Sigmoid colon (tissue), 7 donors: ENCODE measurements around the gene ATP5ME. TPM values are rescaled to one million over a fixed set of nuclear protein-coding genes. Genes with fewer than 3 reads are reported as not detected.

Experiments
- DNase-seq: peaks from one replicate; pipeline ENCODE4 v3.0.0-alpha.2; 2019
- H3K27ac ChIP-seq, 4 donors: fragments of 200-600 bp; sonication (generic); one replicate each; pipeline ENCODE4 v1.5.1; 2016 to 2019; ENCODE audit warnings: mild to moderate bottlenecking in 1 of 4
- H3K27me3 ChIP-seq, 3 donors: fragments of 200-600 bp; sonication (generic); one replicate each; pipeline ENCODE4 v1.5.1; 2019; ENCODE audit warnings: mild to moderate bottlenecking in 1 of 3
- H3K36me3 ChIP-seq, 4 donors: fragments of 200-600 bp; sonication (generic); one replicate each; pipeline ENCODE4 v1.5.1; 2016 to 2019
- H3K4me1 ChIP-seq, 4 donors: fragments of 200-600 bp; sonication (generic); one replicate each; pipeline ENCODE4 v1.5.1; 2017 to 2019
- H3K4me3 ChIP-seq, 4 donors: fragments of 200-600 bp; sonication (generic); one replicate each; pipeline ENCODE4 v1.5.1; 2017 to 2019; ENCODE audit warnings: mild to moderate bottlenecking in 2 of 4, moderate library complexity in 1 of 4
- H3K9me3 ChIP-seq, 4 donors: fragments of 200-600 bp in 3 of 4; sonication (generic) in 3 of 4; one replicate each; pipeline versions ENCODE4 v1.5.1 to v1.6.1; 2013 to 2019
- CTCF ChIP-seq, 4 experiments: fragments of 450-650 bp in 3 of 4; fragments of 200-600 bp in 1 of 4; IDR thresholded peaks; one replicate each; pipeline ENCODE4 v1.5.1; 2016 to 2019; ENCODE audit warnings: antibody characterized with exemption in 4 of 4, mild to moderate bottlenecking in 3 of 4, moderate library complexity in 2 of 4
- EP300 ChIP-seq, 4 donors: sonication (generic); formaldehyde crosslinking; IDR thresholded peaks; one replicate each; pipeline ENCODE4 v1.6.1; 2017; ENCODE audit warnings: antibody characterized with exemption in 4 of 4
- POLR2A ChIP-seq, 2 donors: fragments of 450-650 bp; IDR thresholded peaks; one replicate each; pipeline ENCODE4 v1.6.1; 2016; ENCODE audit warnings: antibody characterized with exemption in 2 of 2, mild to moderate bottlenecking in 2 of 2, moderate library complexity in 2 of 2
- POLR2AphosphoS5 ChIP-seq, 4 donors: sonication (generic); formaldehyde crosslinking; IDR thresholded peaks; one replicate each; pipeline ENCODE4 v1.6.1; 2017; ENCODE audit warnings: antibody characterized with exemption in 4 of 4
- WGBS, 2 donors: extraction: QIAGEN DNeasy Blood & Tissue Kit; methylation state at CpG; one replicate each; pipeline ENCODE4 v1.1.7; 2013; 5-methylcytosine and 5-hydroxymethylcytosine counted together
- intact Hi-C: fragments of 100-400 bp; cut with DNase I; formaldehyde crosslinking; loops from one replicate; pipeline ENCODE4 v1.15.1; 2023
- polyA plus RNA-seq, 3 donors: library from polyadenylated mRNA; stranded (reverse); fragments of 200-250 nt; gene quantifications; one replicate each; pipeline ENCODE4 v1.2.3, GENCODE V29; 2013
- total RNA-seq, 4 donors: library from RNA; depleted of rRNA; stranded (reverse); fragments of >200 nt; gene quantifications; one replicate each; pipeline ENCODE4 v1.1.0, GENCODE V29; 2016
- donor health status: healthy with polysubstance abuse.
- donor health status: Bipolar disorder and iron deficiency.
- donor health status: healthy.

ATP5ME gene
- total and polyA plus RNA-seq, 7 donors, result 104 to 1,302 (median 244) TPM

- intact Hi-C loops, result no loop called here
- no peak for DNase-seq
- no peaks in the 10 kb centered on the region for H3K4me1 ChIP-seq
- TF ChIP-seq EP300 (IDR thresholded peaks at IDR 0.05), result no peak
- no peak for TF ChIP-seq CTCF (IDR thresholded peaks at IDR 0.05)
- TF ChIP-seq POLR2A (IDR thresholded peaks at IDR 0.05), result no peak
- no peak for TF ChIP-seq POLR2AphosphoS5 (IDR thresholded peaks at IDR 0.05)
- H3K9me3 ChIP-seq, result no peaks in the 10 kb centered on the region
- H3K27ac ChIP-seq, result no peak overlapping the region
- H3K4me3 ChIP-seq, result no peak overlapping the region
- H3K36me3 ChIP-seq, result no peaks in the 10 kb centered on the region
- 92% methylated on average over 35 of the region's 35 CpGs for WGBS, 2 donors
- peaks cover 0 to 52% (median 30%) of the 10 kb centered on the region in 3 donors for H3K27me3 ChIP-seq
Observed at GRCh38 chr4:653080-653821, 20.8 kb downstream of the ATP5ME start.

DNA sequence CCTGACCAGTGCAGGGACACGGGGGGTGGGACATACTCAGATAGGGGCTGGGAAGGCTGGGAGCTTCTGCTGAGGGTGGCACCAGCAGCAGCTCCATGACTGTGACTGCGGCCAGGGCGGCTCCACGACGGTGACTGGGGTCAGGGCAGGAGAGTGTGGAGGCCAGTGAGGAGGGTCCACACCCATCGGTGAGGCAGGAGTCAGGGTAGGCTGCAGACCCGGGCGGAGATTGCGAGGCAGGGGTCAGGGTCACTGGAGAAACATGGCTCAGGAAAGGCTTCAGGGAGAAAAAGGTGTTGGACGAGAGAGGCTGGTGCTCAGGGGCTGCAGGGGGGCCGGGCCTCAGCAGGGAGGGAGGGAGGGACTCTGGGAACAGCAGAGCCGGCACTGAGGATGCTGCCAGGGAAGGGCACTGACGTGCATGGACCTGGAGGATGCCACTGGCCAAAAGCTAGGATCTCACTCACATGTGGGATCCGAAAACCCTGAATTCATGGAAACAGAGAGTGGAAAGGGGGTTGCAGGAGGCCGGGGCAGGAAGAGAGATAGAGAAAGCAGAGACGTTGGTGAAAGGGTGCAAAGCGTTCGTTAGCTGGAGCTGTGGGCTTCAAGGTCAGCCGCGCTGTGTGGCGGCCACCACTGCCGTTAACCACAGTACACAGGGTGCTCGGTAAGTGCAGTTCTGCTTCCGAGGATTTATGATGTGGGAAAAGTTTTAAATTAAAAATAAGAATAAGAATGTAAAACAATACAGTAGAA is 22.0 kb downstream of the ATP5ME start:
- TF ChIP-seq POLR2AphosphoS5 (IDR thresholded peaks at IDR 0.05) (no peak), POLR2A (IDR thresholded peaks at IDR 0.05) (no peak)
- DNase-seq, result no peak
- H3K27ac ChIP-seq, result no peak overlapping the region
- WGBS, 2 donors, result 53 to 65% methylated on average over 24 of the region's 24 CpGs
- no peak overlapping the region for H3K4me3 ChIP-seq
- intact Hi-C loops, result no loop called here
- no peaks in the 10 kb centered on the region for H3K36me3 ChIP-seq
- no peaks in the 10 kb centered on the region for H3K9me3 ChIP-seq
- H3K27me3 ChIP-seq, result peaks cover 0 to 63% (median 30%) of the 10 kb centered on the region in 3 donors
- H3K4me1 ChIP-seq, result no peaks in the 10 kb centered on the region

- Histone ChIP-seq H3K4me3 (no peak overlapping the region), H3K27me3 (peaks cover 0 to 59% (median 30%) of the 10 kb centered on the region in 3 donors), H3K9me3 (no peaks in the 10 kb centered on the region), H3K36me3 (no peaks in the 10 kb centered on the region), H3K4me1 (no peaks in the 10 kb centered on the region), H3K27ac (no peak overlapping the region)
- no peak for TF ChIP-seq EP300 (IDR thresholded peaks at IDR 0.05)
- TF ChIP-seq CTCF (IDR thresholded peaks at IDR 0.05), result no peak
- TF ChIP-seq POLR2A (IDR thresholded peaks at IDR 0.05), result no peak
- TF ChIP-seq POLR2AphosphoS5 (IDR thresholded peaks at IDR 0.05), result no peak
- intact Hi-C loops, result no loop called here
- 11 to 40% methylated on average over 49 of the region's 49 CpGs for WGBS, 2 donors
- DNase-seq, result no peak
Observed at GRCh38 chr4:650951-651883, 22.9 kb downstream of the ATP5ME start.

DNA sequence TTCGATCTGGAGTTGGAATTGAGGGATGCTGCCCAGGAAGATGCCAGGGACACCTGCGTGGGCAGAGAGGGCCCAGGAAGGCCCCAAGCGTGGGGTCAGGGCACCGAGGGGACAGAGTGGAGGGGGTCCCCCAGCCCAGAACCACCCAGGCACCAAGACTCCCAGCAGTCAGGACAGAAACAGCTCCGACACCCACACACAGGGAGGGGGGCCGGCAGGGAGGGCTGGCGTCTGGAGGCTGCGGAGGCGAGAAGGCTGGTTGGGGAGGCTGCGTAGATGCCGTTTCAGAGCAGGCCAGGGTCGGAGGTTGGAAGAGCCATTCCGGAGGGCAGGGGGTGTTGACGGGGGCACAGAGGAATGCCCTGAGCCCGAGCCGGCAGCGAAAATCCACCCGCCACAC is 23.6 kb downstream of the ATP5ME start:
- no peaks in the 10 kb centered on the region for H3K4me1 ChIP-seq
- H3K27ac ChIP-seq, result no peak overlapping the region
- no peak for DNase-seq
- no peaks in the 10 kb centered on the region for H3K9me3 ChIP-seq
- no peaks in the 10 kb centered on the region for H3K36me3 ChIP-seq
- TF ChIP-seq POLR2AphosphoS5 (IDR thresholded peaks at IDR 0.05) (no peak), CTCF (IDR thresholded peaks at IDR 0.05) (no peak), EP300 (IDR thresholded peaks at IDR 0.05) (no peak), POLR2A (IDR thresholded peaks at IDR 0.05) (no peak)
- 74 to 80% methylated on average over 18 of the region's 18 CpGs for WGBS, 2 donors
- no peak overlapping the region for H3K4me3 ChIP-seq
- peaks cover 0 to 59% (median 30%) of the 10 kb centered on the region in 3 donors for H3K27me3 ChIP-seq
- intact Hi-C loops, result no loop called here
